Coronary artery (tissue), 2 donors: ENCODE data around the gene TRMT2B.
"Not testable (repeated sequence)": the region's sequence is repeated elsewhere in the genome, so short reads cannot be mapped to it uniquely, and the experiment has no call there.

ENCODE experiments used
- DNase-seq: peaks from one replicate; pipeline ENCODE4 v3.0.0-alpha.2; 2017; ENCODE audit warnings: low spot score
- H3K27ac ChIP-seq, 2 donors: fragments of 200-600 bp; sonication (generic); one replicate each; pipeline ENCODE4 v1.5.1; 2016 to 2019
- H3K4me3 ChIP-seq: fragments of 200-600 bp; sonication (generic); 2 replicates; pipeline ENCODE4 v1.5.1; 2016; ENCODE audit warnings: mild to moderate bottlenecking, moderate library complexity
- TF ChIP-seq, protein P1 (sequence below): fragments of 200-600 bp; sonication (generic); IDR thresholded peaks from one replicate; pipeline ENCODE4 v1.5.1; 2019; ENCODE audit warnings: antibody characterized with exemption

TRMT2B gene

DNA sequence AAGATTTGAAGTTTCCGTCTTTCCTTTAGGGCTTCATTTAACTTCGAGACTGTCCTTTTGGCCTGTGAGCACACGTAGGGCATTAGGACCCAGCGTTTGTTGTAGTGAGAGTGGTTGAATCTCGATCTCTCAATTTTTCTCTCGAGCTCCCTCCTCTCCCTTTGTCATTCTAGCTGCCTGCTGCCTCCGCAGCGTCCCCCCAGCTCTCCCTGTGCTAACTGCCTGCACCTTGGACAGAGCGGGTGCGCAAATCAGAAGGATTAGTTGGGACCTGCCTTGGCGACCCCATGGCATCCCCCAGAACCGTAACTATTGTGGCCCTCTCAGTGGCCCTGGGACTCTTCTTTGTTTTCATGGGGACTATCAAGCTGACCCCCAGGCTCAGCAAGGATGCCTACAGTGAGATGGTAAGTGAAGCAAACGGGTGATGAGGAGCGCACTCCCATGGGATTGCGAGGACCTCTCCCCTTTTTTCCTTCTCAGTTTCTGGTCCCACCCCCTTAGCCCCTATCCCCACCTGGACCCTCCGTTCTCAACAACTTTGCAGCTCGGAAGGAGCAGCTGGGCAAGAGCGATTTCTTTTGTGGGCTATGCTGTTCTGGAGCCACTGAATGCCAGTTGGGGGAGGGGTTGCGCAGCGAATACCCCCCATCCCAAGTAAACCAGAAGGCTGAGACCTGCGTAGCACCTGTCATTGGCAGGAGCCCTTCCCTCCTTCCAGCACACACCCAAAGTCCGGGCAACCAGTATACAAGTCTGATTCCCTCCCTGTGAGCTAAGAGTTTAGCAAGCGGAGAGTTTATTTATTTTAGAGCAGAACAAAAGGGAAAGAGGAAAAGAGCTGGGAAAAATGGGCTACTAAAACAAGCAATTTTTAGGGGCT, 27.0 kb upstream of the TRMT2B start, which contains the start of gene TMEM35A:
TMEM35A (plus strand) TSS at position 164 of the 883 bp plus-strand sequence; CDS start at position 288, 124 bp downstream.
- peak within 1 kb of the TSS; percentile 64 for H3K4me3 ChIP-seq
- TF ChIP-seq, protein P1, sequence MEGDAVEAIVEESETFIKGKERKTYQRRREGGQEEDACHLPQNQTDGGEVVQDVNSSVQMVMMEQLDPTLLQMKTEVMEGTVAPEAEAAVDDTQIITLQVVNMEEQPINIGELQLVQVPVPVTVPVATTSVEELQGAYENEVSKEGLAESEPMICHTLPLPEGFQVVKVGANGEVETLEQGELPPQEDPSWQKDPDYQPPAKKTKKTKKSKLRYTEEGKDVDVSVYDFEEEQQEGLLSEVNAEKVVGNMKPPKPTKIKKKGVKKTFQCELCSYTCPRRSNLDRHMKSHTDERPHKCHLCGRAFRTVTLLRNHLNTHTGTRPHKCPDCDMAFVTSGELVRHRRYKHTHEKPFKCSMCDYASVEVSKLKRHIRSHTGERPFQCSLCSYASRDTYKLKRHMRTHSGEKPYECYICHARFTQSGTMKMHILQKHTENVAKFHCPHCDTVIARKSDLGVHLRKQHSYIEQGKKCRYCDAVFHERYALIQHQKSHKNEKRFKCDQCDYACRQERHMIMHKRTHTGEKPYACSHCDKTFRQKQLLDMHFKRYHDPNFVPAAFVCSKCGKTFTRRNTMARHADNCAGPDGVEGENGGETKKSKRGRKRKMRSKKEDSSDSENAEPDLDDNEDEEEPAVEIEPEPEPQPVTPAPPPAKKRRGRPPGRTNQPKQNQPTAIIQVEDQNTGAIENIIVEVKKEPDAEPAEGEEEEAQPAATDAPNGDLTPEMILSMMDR: no peak
- DNase-seq: no peak
- peak within 1 kb of the TSS in 1 of 2 donors; percentile 7 for H3K27ac ChIP-seq

DNA sequence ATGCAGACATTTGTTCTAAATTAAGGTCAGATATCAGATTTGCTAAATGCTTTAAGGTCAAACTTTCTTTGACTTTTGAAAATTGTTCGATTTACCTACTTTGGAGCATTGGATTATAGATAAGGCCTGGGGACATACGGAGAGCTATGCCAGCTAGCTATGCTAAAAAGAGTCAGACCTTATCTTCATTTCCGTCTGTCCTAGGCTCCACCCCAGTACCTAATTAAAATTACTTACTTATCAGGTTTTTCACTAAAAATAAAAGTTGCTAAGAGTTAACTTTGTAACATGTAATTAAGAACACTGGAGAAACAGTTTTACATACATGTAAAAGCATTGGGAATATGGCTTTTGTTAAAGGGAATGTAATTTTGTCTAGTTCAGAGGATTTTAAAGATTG, 19.7 kb upstream of the TRMT2B start:
- no peak for DNase-seq
- Histone ChIP-seq H3K4me3 (no peak overlapping the region), H3K27ac (no peak overlapping the region)
- TF ChIP-seq, protein P1: no peak

DNA sequence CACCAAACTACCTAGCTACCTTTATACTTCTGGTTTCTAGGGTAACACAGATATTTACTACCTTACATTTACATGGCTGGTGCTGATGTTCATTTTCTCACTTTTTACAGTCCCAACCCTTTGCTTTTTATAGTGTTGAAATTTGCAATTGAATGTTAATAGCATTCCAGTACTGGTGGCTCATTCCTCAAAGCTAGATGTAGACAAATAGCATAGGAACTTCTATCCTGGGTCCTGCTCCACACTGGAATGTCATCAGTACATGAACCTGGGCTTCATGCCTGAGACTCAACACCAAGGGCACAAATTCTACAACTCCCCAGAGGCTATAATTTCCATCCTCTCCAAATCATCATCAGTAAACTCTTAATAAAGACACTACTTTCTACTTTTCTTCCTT, 10.3 kb upstream of the TRMT2B start:
- TF ChIP-seq, protein P1: no peak
- DNase-seq: no peak
- H3K4me3 ChIP-seq: no peak overlapping the region
- H3K27ac ChIP-seq: no peak overlapping the region

DNA sequence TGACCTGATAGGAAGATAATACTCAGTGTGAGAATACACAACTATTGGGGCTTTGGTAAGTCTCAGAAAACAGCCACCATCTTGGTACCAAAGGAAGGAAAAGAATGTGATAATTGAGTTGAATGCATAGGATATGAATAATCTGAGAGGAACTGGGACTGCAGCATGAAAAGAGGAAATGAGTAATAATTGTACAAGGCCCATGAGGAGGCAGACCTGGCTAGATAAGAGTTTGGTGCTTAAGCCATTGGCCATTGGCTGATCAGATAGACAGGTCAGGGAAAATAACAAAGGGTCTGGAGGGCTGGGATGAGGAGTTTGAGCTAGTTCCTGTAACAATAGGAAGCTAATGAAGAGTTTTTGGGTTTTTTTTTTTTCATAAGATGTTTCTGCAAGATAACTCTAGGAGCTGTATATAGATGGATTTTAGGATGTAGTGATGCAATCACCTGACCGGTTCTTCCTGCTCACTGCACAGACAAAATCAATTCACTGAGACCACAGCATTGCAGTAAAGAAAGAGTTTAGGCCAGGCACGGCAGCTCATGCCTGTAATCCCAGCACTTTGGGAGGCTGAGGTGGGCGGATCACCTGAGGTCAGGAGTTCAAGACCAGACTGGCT, 5.3 kb upstream of the TRMT2B start:
- DNase-seq: no peak
- TF ChIP-seq, protein P1: no peak
- H3K4me3 ChIP-seq: no peak overlapping the region
- no peak overlapping the region for H3K27ac ChIP-seq

DNA sequence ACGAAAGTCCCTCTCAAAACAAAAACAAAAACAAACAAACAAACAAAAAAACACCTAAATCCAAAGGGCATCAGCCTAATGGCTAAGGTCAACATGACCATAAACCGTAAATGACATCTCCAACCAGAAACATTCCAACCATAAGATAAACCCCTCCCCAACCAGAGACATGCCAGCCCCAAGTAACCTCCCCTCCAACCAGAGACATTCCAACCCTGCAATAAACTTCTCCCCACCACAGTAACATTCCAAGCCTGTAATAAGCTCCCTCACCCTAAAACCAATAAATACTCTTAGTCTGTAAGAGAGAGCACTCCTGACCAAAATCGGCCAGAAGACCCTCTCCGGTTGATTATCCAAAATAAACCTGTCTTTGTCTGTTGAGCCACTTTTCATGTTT, 4.6 kb upstream of the TRMT2B start:
- DNase-seq, H3K4me3 ChIP-seq, H3K27ac ChIP-seq: not testable (repeated sequence)

DNA sequence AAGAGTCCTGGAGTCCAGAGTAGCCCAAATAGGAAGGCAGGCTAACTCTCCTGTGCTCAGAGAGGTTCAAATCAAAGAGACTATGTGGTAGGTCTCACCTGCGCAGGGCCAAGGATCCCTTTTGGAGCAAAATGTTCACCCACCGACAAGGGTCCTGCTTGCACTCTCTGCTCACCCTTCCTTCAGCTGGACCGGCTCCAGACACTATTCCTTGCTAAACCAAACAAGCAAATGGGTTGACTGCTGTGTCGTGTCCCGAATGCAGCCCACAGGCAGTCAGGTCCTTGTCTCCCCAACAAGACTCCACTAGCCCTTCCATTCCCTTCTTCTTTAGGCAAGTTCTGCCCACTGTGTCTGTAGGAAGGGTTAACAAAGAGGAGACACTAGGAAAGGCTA, 760 bp downstream of the TRMT2B start:
- TF ChIP-seq, protein P1: no peak
- H3K4me3 ChIP-seq: peak overlapping the region; percentile 82
- peak overlapping the region; percentile 53 to 92 for H3K27ac ChIP-seq
- DNase-seq: no peak

DNA sequence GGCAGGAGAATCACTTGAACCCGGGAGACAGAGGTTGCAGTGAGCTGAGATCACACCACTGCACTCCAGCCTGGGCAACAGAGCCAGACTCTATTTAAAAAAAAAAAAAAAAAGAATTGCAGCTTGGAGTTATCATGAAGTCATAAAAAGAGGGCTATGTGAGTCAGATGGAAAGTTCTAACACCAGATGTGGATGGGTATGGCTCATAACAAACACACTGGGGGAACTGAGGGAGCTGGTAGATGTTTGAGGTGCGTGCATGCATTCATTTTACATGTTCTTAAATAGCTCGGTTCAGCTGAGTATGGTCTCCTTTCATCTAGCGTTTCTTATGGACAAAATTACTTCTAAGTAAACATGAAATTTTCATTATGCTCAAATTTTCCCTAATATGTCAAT, 11.7 kb downstream of the TRMT2B start:
- TF ChIP-seq, protein P1: no peak
- no peak for DNase-seq
- no peak overlapping the region for H3K4me3 ChIP-seq
- no peak overlapping the region for H3K27ac ChIP-seq
